GM12892 (cell line): ENCODE measurements around the gene PTPRK.

Source experiments
- DNase-seq: peaks from one replicate; pipeline ENCODE4 v3.0.0; 2011; ENCODE audit not compliant: insufficient read length
- FAIRE-seq: peaks from 2 replicates; lab custom pipeline; 2011; peaks lifted over from hg19 to GRCh38; lab: Jason Lieb, UNC
- POLR2A ChIP-seq: IDR thresholded peaks from 2 replicates; pipeline ENCODE4 v1.6.1; 2011; ENCODE audit warnings: low read depth, low read length, control low read depth
- POLR2AphosphoS5 ChIP-seq: IDR thresholded peaks from 2 replicates; pipeline ENCODE4 v1.6.1; 2011; ENCODE audit warnings: low read depth, low read length, control low read depth
- TAF1 ChIP-seq: IDR thresholded peaks from 2 replicates; pipeline ENCODE4 v1.6.1; 2011; ENCODE audit warnings: low read depth, mild to moderate bottlenecking, control low read depth, low read length, borderline replicate concordance

PTPRK gene

DNA sequence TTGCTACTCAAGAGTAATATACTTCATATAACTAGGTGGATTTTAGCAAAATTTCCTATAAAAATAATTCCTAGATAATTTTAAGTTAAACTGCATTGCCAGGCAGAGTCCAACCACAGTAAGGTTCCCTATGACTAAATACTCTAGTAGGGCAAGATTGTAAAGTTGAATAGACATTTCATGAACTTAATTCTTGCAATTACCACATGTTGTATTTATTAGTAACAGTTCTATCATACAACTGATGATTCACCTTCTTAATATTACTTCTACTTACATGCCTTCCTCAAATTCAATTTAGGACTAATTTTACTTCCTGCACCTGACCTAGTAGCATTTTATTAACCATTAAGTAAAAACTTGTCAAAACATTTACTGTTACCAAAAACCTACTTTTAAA lies 352.8 kb downstream of the PTPRK start:
- FAIRE-seq (no peak), DNase-seq (no peak)
- TF ChIP-seq TAF1: no peak
- TF ChIP-seq POLR2AphosphoS5: no peak
- no peak for TF ChIP-seq POLR2A

DNA sequence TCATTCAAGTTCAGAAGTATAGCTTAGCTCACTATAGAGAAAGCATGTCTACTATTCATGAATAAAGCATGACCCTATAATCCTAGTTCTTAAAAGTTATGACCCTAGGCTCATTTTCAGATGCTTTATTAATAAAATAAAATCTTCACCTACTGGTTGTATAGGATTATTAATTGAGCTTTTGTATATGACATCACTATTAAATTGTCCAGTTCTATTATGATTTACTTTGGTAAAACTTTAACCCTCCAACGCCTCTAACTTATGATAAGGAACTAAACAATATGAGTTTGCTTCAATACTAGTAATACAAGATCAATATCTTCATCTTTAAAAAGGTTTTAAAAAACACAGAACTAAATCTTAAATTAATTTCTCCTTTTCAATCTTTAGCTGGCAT lies 356.1 kb downstream of the PTPRK start:
- FAIRE-seq: no peak
- TF ChIP-seq POLR2A: no peak
- TF ChIP-seq POLR2AphosphoS5: no peak
- TF ChIP-seq TAF1: no peak

DNA sequence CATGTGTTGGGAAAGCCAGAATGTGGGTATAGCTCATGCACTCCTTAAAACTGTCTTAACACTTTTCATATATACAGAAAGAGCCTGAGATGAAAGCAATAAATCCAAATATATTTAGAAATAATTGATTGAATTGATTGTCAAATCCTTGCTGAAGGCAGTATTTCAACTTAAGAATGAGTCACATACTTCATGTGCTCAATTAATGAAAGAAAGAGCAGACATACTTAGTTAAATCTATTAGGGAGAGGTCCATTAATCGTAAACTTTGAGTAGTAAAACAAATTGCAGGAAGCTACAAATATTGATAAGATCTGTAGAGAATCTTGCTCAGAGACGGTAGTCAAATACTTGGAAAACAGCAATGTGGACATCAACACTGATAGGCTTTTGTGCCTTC lies 358.0 kb downstream of the PTPRK start:
- DNase-seq (no peak), FAIRE-seq (no peak)
- TF ChIP-seq POLR2A (no peak), POLR2AphosphoS5 (no peak), TAF1 (no peak)

More for the DNA sequence above, 356.1 kb downstream of the PTPRK start:
- no peak for DNase-seq

DNA sequence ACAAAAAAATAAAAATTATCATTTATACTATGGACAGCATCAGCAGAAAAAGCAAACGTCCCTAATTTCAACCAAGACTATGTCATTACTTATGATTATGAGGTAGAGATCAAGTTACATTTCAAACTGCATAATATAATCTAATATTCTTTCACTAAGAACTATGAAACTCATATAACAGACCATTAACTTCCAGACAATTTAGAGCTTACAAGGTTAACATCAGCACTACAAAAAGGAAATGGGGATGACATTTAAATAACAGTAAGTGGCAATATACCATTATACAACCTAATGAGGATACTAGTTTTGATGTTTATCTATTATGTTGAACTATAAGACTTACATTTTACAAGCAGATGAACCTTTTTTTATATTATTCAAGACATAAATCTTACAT lies 358.6 kb downstream of the PTPRK start:
- FAIRE-seq (no peak), DNase-seq (no peak)

DNA sequence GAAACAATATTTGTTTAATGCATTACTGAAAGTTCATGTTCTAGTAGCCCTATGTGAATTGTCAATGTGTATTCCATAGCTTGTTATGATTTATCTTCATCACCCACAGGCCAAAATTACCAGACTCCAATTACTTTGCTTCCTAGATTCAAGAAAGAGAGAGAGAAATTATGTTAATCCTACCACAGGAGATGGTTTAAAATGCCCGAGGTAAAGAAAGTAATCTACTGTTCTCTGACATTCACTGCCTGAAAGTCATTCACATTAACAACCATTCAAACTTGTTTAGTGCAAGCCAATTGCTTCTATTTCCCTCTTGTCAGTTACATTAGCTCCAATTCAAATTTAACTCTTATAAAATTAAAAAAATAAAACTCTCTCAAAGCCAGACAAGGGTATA lies 359.1 kb downstream of the PTPRK start:
- DNase-seq (no peak), FAIRE-seq (no peak)
- TF ChIP-seq POLR2AphosphoS5 (no peak), TAF1 (no peak), POLR2A (no peak)

More for the DNA sequence above, 358.6 kb downstream of the PTPRK start:
- TF ChIP-seq POLR2A: no peak
- no peak for TF ChIP-seq TAF1
- no peak for TF ChIP-seq POLR2AphosphoS5

DNA sequence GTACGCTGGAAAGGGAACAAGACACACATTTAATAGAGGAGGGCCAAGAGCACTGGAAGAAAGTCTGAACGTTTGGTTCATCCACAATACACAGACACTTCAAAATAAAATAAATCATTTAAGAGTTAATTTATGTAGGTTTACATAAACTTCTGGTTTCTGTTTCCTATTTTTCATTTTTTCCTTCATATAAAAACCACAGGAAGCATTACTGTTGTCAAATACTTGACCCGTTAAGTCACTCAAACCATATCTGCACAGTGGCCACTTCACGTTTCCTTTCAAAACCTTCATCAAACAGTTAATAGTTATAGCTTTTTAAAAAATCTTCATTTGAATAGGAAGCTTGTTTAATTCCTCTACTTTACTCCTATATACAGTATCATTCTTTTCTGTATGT lies 361.9 kb downstream of the PTPRK start:
- TF ChIP-seq POLR2A: no peak
- TF ChIP-seq POLR2AphosphoS5: no peak
- TF ChIP-seq TAF1: no peak
- no peak for FAIRE-seq
- no peak for DNase-seq

DNA sequence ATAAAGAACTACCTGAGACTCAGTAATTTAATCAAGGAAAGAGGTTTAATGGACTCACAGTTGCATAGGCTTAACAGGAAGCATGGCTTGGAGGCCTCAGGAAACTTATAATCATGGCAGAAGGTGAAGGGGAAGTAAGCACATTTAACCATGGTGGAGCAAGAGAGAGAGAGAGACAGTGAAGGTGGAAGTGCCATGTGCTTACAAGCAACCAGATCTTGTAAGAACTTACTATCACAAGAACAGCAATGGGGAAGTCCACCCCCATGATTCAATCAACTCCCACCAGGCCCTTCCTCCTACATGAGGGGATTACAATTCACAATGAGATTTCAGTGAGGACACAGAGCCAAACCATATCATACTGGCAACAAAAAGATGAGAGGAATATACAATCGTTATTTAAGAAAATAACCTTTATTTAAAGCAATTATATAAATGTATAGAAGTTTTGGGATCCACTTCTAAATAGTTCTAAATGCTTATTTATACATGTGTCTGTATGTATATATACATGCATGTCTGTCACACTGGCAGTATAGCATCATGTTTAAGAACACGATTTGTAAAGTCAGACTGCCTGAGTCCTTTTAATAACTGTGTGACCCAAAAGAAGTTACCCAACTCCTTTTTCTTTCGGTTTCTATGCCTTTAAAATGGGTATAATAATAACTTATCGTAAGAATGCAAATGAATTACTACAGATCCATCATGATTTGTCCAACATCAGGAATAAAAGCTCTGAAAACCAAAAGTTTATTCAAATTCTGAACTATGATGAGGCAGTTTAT lies 363.9 kb downstream of the PTPRK start:
- no peak for FAIRE-seq
- no peak for DNase-seq
- TF ChIP-seq TAF1 (no peak), POLR2AphosphoS5 (no peak), POLR2A (no peak)

DNA sequence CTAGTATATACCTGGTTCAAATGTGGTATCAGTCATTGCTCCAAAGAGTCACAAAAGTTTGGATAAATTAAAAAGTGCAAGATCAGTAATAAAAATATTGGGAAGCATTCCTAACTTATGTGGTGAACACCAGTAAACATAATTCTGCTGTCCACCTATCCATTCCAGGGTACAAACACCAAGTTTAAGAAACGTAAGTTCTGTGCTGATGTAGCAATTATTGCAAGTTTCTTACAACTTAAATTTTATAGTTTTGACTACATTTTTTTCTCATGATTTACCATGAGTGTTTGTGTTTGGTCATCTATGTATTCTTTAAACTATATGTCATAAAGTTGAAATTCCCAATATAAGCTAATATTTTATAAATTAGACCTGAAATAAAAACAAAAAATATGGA lies 364.6 kb downstream of the PTPRK start:
- TF ChIP-seq POLR2AphosphoS5 (no peak), TAF1 (no peak), POLR2A (no peak)
- no peak for DNase-seq
- no peak for FAIRE-seq

DNA sequence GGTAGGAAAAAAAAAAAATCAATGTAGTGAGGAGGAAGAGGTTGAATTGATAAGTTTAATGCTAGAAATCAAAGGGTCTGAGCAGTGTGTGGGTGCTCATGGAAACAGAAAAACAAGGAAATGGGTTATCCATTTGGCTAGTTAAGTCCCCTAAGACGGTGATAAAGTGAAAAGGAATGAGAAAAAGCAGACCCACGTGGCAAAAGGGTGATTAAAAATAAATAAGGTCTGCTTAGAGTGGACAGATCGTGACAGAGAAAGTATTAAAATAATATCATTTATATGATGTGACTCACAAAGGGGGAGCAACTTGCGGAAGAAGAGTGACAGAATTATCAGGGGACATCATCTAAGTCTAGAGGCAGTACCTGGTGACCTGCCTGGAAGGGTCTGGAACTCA lies 367.8 kb downstream of the PTPRK start:
- no peak for TF ChIP-seq POLR2AphosphoS5
- no peak for TF ChIP-seq POLR2A
- TF ChIP-seq TAF1: no peak
- FAIRE-seq (no peak), DNase-seq (no peak)

DNA sequence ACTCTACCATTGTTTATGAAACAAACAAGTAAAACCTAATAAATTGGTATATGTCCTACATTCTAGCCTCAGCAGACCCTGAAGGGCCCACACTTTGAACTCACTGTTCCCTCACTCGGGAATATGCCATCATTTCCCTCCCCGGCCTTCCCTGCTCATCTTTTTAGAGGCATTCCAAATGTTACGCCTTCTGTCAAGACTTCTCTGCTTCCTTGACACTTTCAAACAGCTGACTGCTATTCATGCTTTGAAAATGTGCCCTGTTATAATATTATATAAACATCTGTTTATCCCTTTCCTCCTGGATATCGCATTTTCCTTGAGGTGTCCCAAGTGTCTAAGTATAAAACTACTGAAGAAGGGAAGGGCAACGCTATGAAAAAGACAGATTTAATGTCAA lies 370.0 kb downstream of the PTPRK start:
- FAIRE-seq: no peak

DNA sequence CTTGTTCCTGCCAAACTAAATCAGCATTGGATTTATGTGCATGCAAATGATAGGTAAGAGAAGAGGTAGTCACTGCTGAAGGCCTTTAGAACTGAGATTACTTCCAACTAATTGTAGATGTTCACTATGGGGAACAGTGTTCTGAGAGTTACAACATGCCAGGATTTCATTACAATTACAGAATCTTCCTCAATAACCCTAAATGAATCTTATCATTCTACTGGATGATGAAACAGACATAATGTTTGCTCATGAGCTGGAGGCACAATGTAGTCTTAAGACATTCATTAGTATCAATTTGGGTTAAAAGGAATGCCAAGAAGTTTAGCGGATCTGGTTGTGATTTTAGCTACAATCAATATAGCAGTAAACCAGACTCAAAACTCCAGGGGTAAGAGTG lies 370.6 kb downstream of the PTPRK start:
- DNase-seq (no peak), FAIRE-seq (no peak)
- no peak for TF ChIP-seq TAF1
- no peak for TF ChIP-seq POLR2AphosphoS5
- TF ChIP-seq POLR2A: no peak

More for the DNA sequence above, 370.0 kb downstream of the PTPRK start:
- DNase-seq: no peak
- TF ChIP-seq TAF1: no peak
- no peak for TF ChIP-seq POLR2AphosphoS5
- no peak for TF ChIP-seq POLR2A

DNA sequence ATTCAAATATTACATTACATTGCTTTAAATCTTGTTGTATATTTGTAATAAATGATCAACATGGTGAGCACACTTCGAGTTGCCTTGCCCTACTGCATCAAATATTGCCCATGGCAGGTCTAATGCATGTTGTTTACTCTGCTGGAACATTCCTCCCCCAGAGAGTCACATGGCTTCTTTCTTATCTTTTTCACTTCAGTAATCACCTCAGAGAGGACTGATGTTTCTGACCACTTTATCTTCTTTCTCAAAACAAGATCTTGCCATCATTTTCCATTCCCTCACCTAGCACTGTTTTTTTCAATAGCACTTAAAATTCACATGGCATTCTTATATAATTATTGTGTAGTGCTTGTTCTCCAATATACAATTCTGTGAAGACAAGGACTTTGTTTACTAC lies 376.1 kb downstream of the PTPRK start:
- TF ChIP-seq POLR2A (no peak), POLR2AphosphoS5 (no peak), TAF1 (no peak)
- DNase-seq (no peak), FAIRE-seq (no peak)
